Mucosa of descending colon (tissue), 3 donors: ENCODE measurements around the gene SERTAD3. TPM values are rescaled to one million over a fixed set of nuclear protein-coding genes. Genes with fewer than 3 reads are reported as not detected.

Experiments
- ATAC-seq: fragments of 200-7000 bp; cut with Tn5 transposase; one replicate; pipeline ENCODE4 v1.9.1; 2020; ENCODE audit warnings: mild to moderate bottlenecking, moderate library complexity
- DNase-seq, 3 donors: peaks; one replicate each; pipeline ENCODE4 v3.0.0-alpha.2; 2020
- H3K36me3 ChIP-seq: fragments of 200-600 bp; one replicate; pipeline ENCODE4 v1.8.0; 2021; ENCODE audit warnings: low read depth, mild to moderate bottlenecking
- H3K4me1 ChIP-seq: fragments of 200-600 bp; one replicate; pipeline ENCODE4 v1.8.0; 2021; ENCODE audit warnings: low read depth, mild to moderate bottlenecking
- H3K4me3 ChIP-seq: fragments of 200-600 bp; one replicate; pipeline ENCODE4 v1.8.0; 2021; ENCODE audit warnings: mild to moderate bottlenecking
- H3K9me3 ChIP-seq: fragments of 200-600 bp; one replicate; pipeline ENCODE4 v1.8.0; 2021; ENCODE audit warnings: mild to moderate bottlenecking
- CTCF ChIP-seq: fragments of 200-600 bp; IDR thresholded peaks from one replicate; pipeline ENCODE4 v1.8.0; 2022; ENCODE audit warnings: antibody characterized with exemption, mild to moderate bottlenecking
- intact Hi-C, 2 donors: fragments of 100-400 bp; cut with DNase I in 1 of 2; cut with micrococcal nuclease in 1 of 2; formaldehyde crosslinking; loops; one replicate each; pipeline versions ENCODE4 v1.11.0 to v1.11.1; 2022; cut with DNase I, micrococcal nuclease
- total RNA-seq, 3 donors: library from RNA; stranded (reverse); fragmentation: NEBNext Ultra II Directional in 2 of 3; extraction: Animal tissue kit (Norgen Biotek cat#: 25700) in 2 of 3; gene quantifications; one replicate each; pipeline versions ENCODE4 v1.2.1 to v1.2.4, GENCODE V29; 2021 to 2023
- donor health status: DM: no; HTN: no; CAD: no; lungs with moderate emphysema.
- donor health status: DM: no; HTN: no; CAD: no.
- donor health status: DM: no; HTN: yes; CAD: no.

SERTAD3 gene
- total RNA-seq, 3 donors from 2014 or later, result 39.3 to 55.4 (median 46.2) TPM

GRCh38 chr19:40424637-40425449 is 19.3 kb downstream of the SERTAD3 start:
- Histone ChIP-seq H3K9me3 (no peaks in the 10 kb centered on the region), H3K4me1 (peaks cover 18% of the 10 kb centered on the region), H3K36me3 (no peaks in the 10 kb centered on the region), H3K4me3 (peak overlapping the region; percentile 85)
- no peak for TF ChIP-seq CTCF
- peak in 2 of 3 donors; percentile 50 to 55 for DNase-seq
- intact Hi-C loops, result no loop called here
- no peak for ATAC-seq

- no peak for ATAC-seq
- Histone ChIP-seq H3K36me3 (no peaks in the 10 kb centered on the region), H3K9me3 (no peaks in the 10 kb centered on the region), H3K4me3 (no peak overlapping the region), H3K4me1 (peaks cover 18% of the 10 kb centered on the region)
- intact Hi-C loops, result no loop called here
- TF ChIP-seq CTCF, result no peak
- no peak for DNase-seq
Observed at GRCh38 chr19:40423938-40424337, 20.2 kb downstream of the SERTAD3 start.

GRCh38 chr19:40422748-40423566 is 21.2 kb downstream of the SERTAD3 start:
- no peak overlapping the region for H3K4me3 ChIP-seq
- intact Hi-C loops, result no loop called here

GRCh38 chr19:40421993-40422747 is 22.0 kb downstream of the SERTAD3 start:
- H3K4me1 ChIP-seq, result peaks cover 18% of the 10 kb centered on the region
- no peak for TF ChIP-seq CTCF
- ATAC-seq (no peak), DNase-seq (no peak)
- no peak overlapping the region for H3K4me3 ChIP-seq
- no peaks in the 10 kb centered on the region for H3K36me3 ChIP-seq
- no peaks in the 10 kb centered on the region for H3K9me3 ChIP-seq
- intact Hi-C loops, result no loop called here

More at GRCh38 chr19:40422748-40423566, 21.2 kb downstream of the SERTAD3 start:
- no peak for ATAC-seq
- no peaks in the 10 kb centered on the region for H3K36me3 ChIP-seq
- TF ChIP-seq CTCF, result no peak
- H3K4me1 ChIP-seq, result peaks cover 18% of the 10 kb centered on the region
- H3K9me3 ChIP-seq, result no peaks in the 10 kb centered on the region
- DNase-seq, result peak in 1 of 3 donors; percentile 27
